Measurements from ENCODE around the gene PPIF.
A peak's percentile ranks its signal among the peaks of the same experiment; 100 is the strongest.

The PPIF gene

DNA sequence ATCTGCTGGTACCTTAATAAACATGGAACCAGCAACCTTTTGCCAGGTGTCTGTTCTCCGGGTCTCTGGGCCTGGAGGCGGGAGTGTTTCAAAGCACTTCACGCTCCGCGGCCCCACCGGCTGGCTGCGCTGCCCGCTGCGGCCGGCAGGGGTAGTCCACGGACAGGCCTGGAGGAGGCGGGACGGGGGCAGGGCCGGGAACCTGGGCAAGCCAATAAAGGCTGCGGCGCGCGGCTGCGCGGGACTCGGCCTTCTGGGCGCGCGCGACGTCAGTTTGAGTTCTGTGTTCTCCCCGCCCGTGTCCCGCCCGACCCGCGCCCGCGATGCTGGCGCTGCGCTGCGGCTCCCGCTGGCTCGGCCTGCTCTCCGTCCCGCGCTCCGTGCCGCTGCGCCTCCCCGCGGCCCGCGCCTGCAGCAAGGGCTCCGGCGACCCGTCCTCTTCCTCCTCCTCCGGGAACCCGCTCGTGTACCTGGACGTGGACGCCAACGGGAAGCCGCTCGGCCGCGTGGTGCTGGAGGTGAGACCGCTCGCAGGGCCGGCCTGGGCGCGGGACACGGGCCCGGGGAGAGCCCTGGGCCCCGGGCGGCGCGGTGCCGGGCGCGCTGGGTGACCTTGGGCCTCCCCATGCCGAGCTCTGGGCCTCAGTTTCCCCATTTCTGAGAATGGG lies at the start of gene PPIF:
Gene PPIF, plus strand, starts transcription at position 244 of the 668 bp plus-strand sequence. Its CDS starts 80 bp downstream, at position 324.
- Histone ChIP-seq H3K9me3 (ENCODE audit: control insufficient read depth, insufficient read depth, low read depth, low read length) (no peaks in the 10 kb centered on the region), H3K4me1 (ENCODE audit: control insufficient read depth, insufficient read depth, low read length) (no peaks in the 10 kb centered on the region), H3K27ac (ENCODE audit: extremely low read depth, low read depth, low read length) (peak within 1 kb of the TSS; percentile 95), H3K36me3 (ENCODE audit: control insufficient read depth in 2 of 2, insufficient read depth in 1 of 2, low read length in 2 of 2) (peaks cover 0 to 41% of the 10 kb centered on the region in 2 experiments; a peak in 1 of 3 replicates), H3K4me3 (ENCODE audit: low read depth, low read length) (peak within 1 kb of the TSS; percentile 67)
- CTCF ChIA-PET: interaction anchor here (0.7 to 2.6 kb wide), 9 partner anchors 10 to 28 kb away, joined by 3 to 8 read pairs (median 3); no protein-coding TSS in a partner anchor
- POLR2A ChIA-PET: interaction anchor here (0.9 to 2.4 kb wide), 5 partner anchors 8 to 140 kb away, joined by 4 to 12 read pairs (median 6); no protein-coding TSS in a partner anchor
- TF ChIP-seq ZNF449 (tag by site-specific recombination; IDR thresholded peaks at IDR 0.05): peak; percentile 24; the same call in 1 of the 2 replicates
- TF ChIP-seq HOXA7 (CRISPR knock-in tag; IDR thresholded peaks at IDR 0.05; ENCODE audit: borderline replicate concordance): no peak
- no peak for TF ChIP-seq ZBTB10 (tag by site-specific recombination; IDR thresholded peaks at IDR 0.05)
- TF ChIP-seq YY2 (tag by site-specific recombination; IDR thresholded peaks at IDR 0.05): no peak
- TF ChIP-seq ZBTB48 (tag by site-specific recombination; IDR thresholded peaks at IDR 0.05): no peak
- TF ChIP-seq ZNF175 (tag by site-specific recombination; IDR thresholded peaks at IDR 0.05): no peak
- TF ChIP-seq, protein P1, sequence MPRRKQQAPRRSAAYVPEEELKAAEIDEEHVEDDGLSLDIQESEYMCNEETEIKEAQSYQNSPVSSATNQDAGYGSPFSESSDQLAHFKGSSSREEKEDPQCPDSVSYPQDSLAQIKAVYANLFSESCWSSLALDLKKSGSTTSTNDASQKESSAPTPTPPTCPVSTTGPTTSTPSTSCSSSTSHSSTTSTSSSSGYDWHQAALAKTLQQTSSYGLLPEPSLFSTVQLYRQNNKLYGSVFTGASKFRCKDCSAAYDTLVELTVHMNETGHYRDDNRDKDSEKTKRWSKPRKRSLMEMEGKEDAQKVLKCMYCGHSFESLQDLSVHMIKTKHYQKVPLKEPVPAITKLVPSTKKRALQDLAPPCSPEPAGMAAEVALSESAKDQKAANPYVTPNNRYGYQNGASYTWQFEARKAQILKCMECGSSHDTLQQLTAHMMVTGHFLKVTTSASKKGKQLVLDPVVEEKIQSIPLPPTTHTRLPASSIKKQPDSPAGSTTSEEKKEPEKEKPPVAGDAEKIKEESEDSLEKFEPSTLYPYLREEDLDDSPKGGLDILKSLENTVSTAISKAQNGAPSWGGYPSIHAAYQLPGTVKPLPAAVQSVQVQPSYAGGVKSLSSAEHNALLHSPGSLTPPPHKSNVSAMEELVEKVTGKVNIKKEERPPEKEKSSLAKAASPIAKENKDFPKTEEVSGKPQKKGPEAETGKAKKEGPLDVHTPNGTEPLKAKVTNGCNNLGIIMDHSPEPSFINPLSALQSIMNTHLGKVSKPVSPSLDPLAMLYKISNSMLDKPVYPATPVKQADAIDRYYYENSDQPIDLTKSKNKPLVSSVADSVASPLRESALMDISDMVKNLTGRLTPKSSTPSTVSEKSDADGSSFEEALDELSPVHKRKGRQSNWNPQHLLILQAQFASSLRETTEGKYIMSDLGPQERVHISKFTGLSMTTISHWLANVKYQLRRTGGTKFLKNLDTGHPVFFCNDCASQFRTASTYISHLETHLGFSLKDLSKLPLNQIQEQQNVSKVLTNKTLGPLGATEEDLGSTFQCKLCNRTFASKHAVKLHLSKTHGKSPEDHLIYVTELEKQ (tag by site-specific recombination; IDR thresholded peaks at IDR 0.05; ENCODE audit: borderline replicate concordance): no peak
- TF ChIP-seq ZNF324 (tag by site-specific recombination; IDR thresholded peaks at IDR 0.05): 0 out of 2 replicates have a peak, but pooled peaks have one; percentile 27
- no peak for TF ChIP-seq ZNF707 (tag by site-specific recombination; IDR thresholded peaks at IDR 0.05)
- TF ChIP-seq SP2 (tag by site-specific recombination; IDR thresholded peaks at IDR 0.05): peak; percentile 85
- TF ChIP-seq ZNF23 (tag by site-specific recombination; IDR thresholded peaks at IDR 0.05; ENCODE audit: borderline replicate concordance): no peak
- TF ChIP-seq YY1 (tag by site-specific recombination; IDR thresholded peaks at IDR 0.05): peak; percentile 29; the same call in 1 of the 2 replicates
- TF ChIP-seq ZNF747 (tag by site-specific recombination; IDR thresholded peaks at IDR 0.05): no peak
- TF ChIP-seq ZNF423 (tag by site-specific recombination; IDR thresholded peaks at IDR 0.05): no peak
- TF ChIP-seq ZFP3 (tag by site-specific recombination; IDR thresholded peaks at IDR 0.05; ENCODE audit: low read depth): no peak
- TF ChIP-seq KLF16 (tag by site-specific recombination; IDR thresholded peaks at IDR 0.05): no peak
- no peak for TF ChIP-seq ZNF785 (tag by site-specific recombination; IDR thresholded peaks at IDR 0.05)
- TF ChIP-seq ZEB2 (tag by site-specific recombination; IDR thresholded peaks at IDR 0.05): 0 out of 2 replicates have a peak, but pooled peaks have one; percentile 44
- TF ChIP-seq ZNF501 (tag by site-specific recombination; IDR thresholded peaks at IDR 0.05): no peak
- TF ChIP-seq ZNF561 (tag by site-specific recombination; IDR thresholded peaks at IDR 0.05; ENCODE audit: borderline replicate concordance): 0 out of 2 replicates have a peak, but pooled peaks have one; percentile 47
- TF ChIP-seq ZNF114 (tag by site-specific recombination; IDR thresholded peaks at IDR 0.05): no peak
- TF ChIP-seq, protein P2, sequence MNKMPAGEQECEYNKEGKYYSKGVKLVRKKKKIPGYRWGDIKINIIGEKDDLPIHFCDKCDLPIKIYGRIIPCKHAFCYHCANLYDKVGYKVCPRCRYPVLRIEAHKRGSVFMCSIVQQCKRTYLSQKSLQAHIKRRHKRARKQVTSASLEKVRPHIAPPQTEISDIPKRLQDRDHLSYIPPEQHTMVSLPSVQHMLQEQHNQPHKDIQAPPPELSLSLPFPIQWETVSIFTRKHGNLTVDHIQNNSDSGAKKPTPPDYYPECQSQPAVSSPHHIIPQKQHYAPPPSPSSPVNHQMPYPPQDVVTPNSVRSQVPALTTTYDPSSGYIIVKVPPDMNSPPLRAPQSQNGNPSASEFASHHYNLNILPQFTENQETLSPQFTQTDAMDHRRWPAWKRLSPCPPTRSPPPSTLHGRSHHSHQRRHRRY (tag by site-specific recombination; IDR thresholded peaks at IDR 0.05): no peak
- no peak for TF ChIP-seq ZNF792 (tag by site-specific recombination; IDR thresholded peaks at IDR 0.05)
- no peak for TF ChIP-seq SETDB1 (IDR thresholded peaks at IDR 0.05; ENCODE audit: insufficient read length, low read length)
- no peak for TF ChIP-seq ZNF366 (tag by site-specific recombination; conservative IDR thresholded peaks at IDR 0.05)
- TF ChIP-seq ZSCAN16 (tag by site-specific recombination; IDR thresholded peaks at IDR 0.05): no peak
- TF ChIP-seq ZNF302 (tag by site-specific recombination; IDR thresholded peaks at IDR 0.05; ENCODE audit: low read depth): no peak
- TF ChIP-seq IKZF3 (tag by site-specific recombination; IDR thresholded peaks at IDR 0.05): peak; percentile 40; the same call in 1 of the 2 replicates
- TF ChIP-seq GFI1B (tag by site-specific recombination; IDR thresholded peaks at IDR 0.05): no peak
